SU-DHL-6 (cell line): Measurements from ENCODE around the gene MAP2K2.
"Not testable (repeated sequence)": the region's sequence is repeated elsewhere in the genome, so short reads cannot be mapped to it uniquely, and the experiment has no call there.

Experiments
- H2AFZ ChIP-seq: fragments of 200-600 bp; sonication (generic); 2 replicates; pipeline ENCODE4 v1.6.1; 2014; ENCODE audit warnings: low read depth, mild to moderate bottlenecking, moderate library complexity, mixed read lengths, antibody characterized with exemption, low read length; ENCODE audit not compliant: severe bottlenecking
- H3F3A ChIP-seq: fragments of 200-600 bp; shearing (Covaris generic); 2 replicates; pipeline ENCODE4 v1.6.0; 2016; ENCODE audit warnings: antibody characterized with exemption, mild to moderate bottlenecking; ENCODE audit not compliant: insufficient read depth
- H3K27ac ChIP-seq: fragments of 200-600 bp; sonication (generic); 2 replicates; pipeline ENCODE4 v1.5.1; 2016; ENCODE audit warnings: low read depth, mild to moderate bottlenecking, low read length, moderate library complexity, mixed read lengths
- H3K27me3 ChIP-seq: fragments of 200-600 bp; sonication (generic), shearing (Covaris generic); 2 replicates; pipeline ENCODE4 v1.6.0; 2014; ENCODE audit warnings: mild to moderate bottlenecking, low read length
- H3K36me3 ChIP-seq: fragments of 200-600 bp; sonication (generic); 2 replicates; pipeline ENCODE4 v1.6.1; 2014; ENCODE audit warnings: mild to moderate bottlenecking, low read length, mixed read lengths
- H3K4me2 ChIP-seq: fragments of 300-600, 200-600 bp; shearing (Covaris generic), sonication (generic); 2 replicates; pipeline ENCODE4 v1.6.0; 2014; ENCODE audit warnings: low read length, low read depth, mild to moderate bottlenecking; ENCODE audit not compliant: poor library complexity, severe bottlenecking
- H3K4me3 ChIP-seq: fragments of 200-600 bp; sonication (generic); 2 replicates; pipeline ENCODE4 v1.5.1; 2014; ENCODE audit warnings: antibody characterized with exemption, low read length, mild to moderate bottlenecking, mixed read lengths; ENCODE audit not compliant: insufficient read depth, poor library complexity, severe bottlenecking
- H3K79me2 ChIP-seq: fragments of 200-600 bp; sonication (generic); 2 replicates; pipeline ENCODE4 v1.6.1; 2014; ENCODE audit warnings: mild to moderate bottlenecking, low read length, moderate library complexity; ENCODE audit not compliant: insufficient read depth
- H3K9ac ChIP-seq: fragments of 200-600 bp; sonication (generic); 2 replicates; pipeline ENCODE4 v1.7.0; 2014; ENCODE audit warnings: mild to moderate bottlenecking, low read length
- H3K9me2 ChIP-seq: fragments of 200-600 bp; sonication (generic); replicated peaks from 2 replicates; pipeline ENCODE4 v1.6.1; 2014; ENCODE audit warnings: low read length; ENCODE audit not compliant: insufficient read depth
- H3K9me3 ChIP-seq: fragments of 200-600 bp; sonication (generic); 2 replicates; pipeline ENCODE4 v1.6.1; 2014; ENCODE audit warnings: low read length, mixed read lengths; ENCODE audit not compliant: insufficient read depth
- H4K20me1 ChIP-seq: fragments of 200-600 bp; sonication (generic); 2 replicates; pipeline ENCODE4 v1.6.1; 2014; ENCODE audit warnings: low read depth, mild to moderate bottlenecking, antibody characterized with exemption, low read length, moderate library complexity, mixed read lengths
- CTCF ChIP-seq: fragments of 200-600 bp; sonication (generic); IDR thresholded peaks from one replicate; pipeline ENCODE4 v1.5.1; 2017; ENCODE audit warnings: antibody characterized with exemption, mild to moderate bottlenecking, low read length, moderate library complexity; ENCODE audit not compliant: insufficient read depth, poor library complexity, severe bottlenecking
- EZH2phosphoT487 ChIP-seq: fragments of 200-600 bp; sonication (generic), shearing (Covaris generic); conservative IDR thresholded peaks from 2 replicates; pipeline ENCODE4 v1.6.1; 2018; ENCODE audit warnings: mild to moderate bottlenecking, antibody characterized with exemption, low read length, moderate library complexity, mixed read lengths

MAP2K2 gene

GRCh38 chr19:4134351-4134750, 10.4 kb upstream of the MAP2K2 start:
- H3F3A ChIP-seq, result no peaks in the 10 kb centered on the region
- H3K9ac ChIP-seq, result no peak overlapping the region
- H3K9me3 ChIP-seq, result no peaks in the 10 kb centered on the region
- H4K20me1 ChIP-seq, result no peaks in the 10 kb centered on the region
- no peak for TF ChIP-seq EZH2phosphoT487
- no peak for TF ChIP-seq CTCF
- no peaks in the 10 kb centered on the region for H3K9me2 ChIP-seq
- no peaks in the 10 kb centered on the region for H3K36me3 ChIP-seq
- H3K27me3 ChIP-seq, result no peaks in the 10 kb centered on the region
- no peak overlapping the region for H3K4me3 ChIP-seq
- H3K79me2 ChIP-seq, result no peaks in the 10 kb centered on the region
- H2AFZ ChIP-seq, result no peak overlapping the region
- no peak overlapping the region for H3K27ac ChIP-seq
- H3K4me2 ChIP-seq, result no peak overlapping the region

GRCh38 chr19:4130744-4131438, 7.0 kb upstream of the MAP2K2 start:
- H3K9ac ChIP-seq, result no peak overlapping the region
- no peaks in the 10 kb centered on the region for H3K9me2 ChIP-seq
- no peak overlapping the region for H2AFZ ChIP-seq
- H3K9me3 ChIP-seq, result no peaks in the 10 kb centered on the region
- no peaks in the 10 kb centered on the region for H3K27me3 ChIP-seq
- no peak overlapping the region for H3K27ac ChIP-seq
- no peaks in the 10 kb centered on the region for H3F3A ChIP-seq
- H4K20me1 ChIP-seq, result no peaks in the 10 kb centered on the region
- no peaks in the 10 kb centered on the region for H3K79me2 ChIP-seq
- no peak overlapping the region for H3K4me2 ChIP-seq
- H3K36me3 ChIP-seq, result no peaks in the 10 kb centered on the region
- TF ChIP-seq CTCF, result no peak
- TF ChIP-seq EZH2phosphoT487, result no peak
- no peak overlapping the region for H3K4me3 ChIP-seq

GRCh38 chr19:4129050-4129449, 5.1 kb upstream of the MAP2K2 start:
- H4K20me1 ChIP-seq, H3K4me2 ChIP-seq, H3K9me3 ChIP-seq, H3K27ac ChIP-seq, H3K4me3 ChIP-seq, H3K9ac ChIP-seq, H3K36me3 ChIP-seq, H3K9me2 ChIP-seq, H2AFZ ChIP-seq, H3K27me3 ChIP-seq, H3F3A ChIP-seq, H3K79me2 ChIP-seq: not testable (repeated sequence)

GRCh38 chr19:4127322-4127721, 3.4 kb upstream of the MAP2K2 start:
- not testable (repeated sequence) for H3K27me3 ChIP-seq, H3K36me3 ChIP-seq, H3K9me2 ChIP-seq, H3K9ac ChIP-seq, H3K4me2 ChIP-seq, H3K4me3 ChIP-seq, H3K9me3 ChIP-seq, H3F3A ChIP-seq, H2AFZ ChIP-seq, H4K20me1 ChIP-seq, H3K27ac ChIP-seq
- peaks cover 14% of the 10 kb centered on the region for H3K79me2 ChIP-seq
